Left lung (tissue), 10 donors: ENCODE measurements around the gene IL1R2. TPM values are rescaled to one million over a fixed set of nuclear protein-coding genes. Genes with fewer than 3 reads are reported as not detected.
A peak's percentile ranks its signal among the peaks of the same experiment; 100 is the strongest.

Experiments used
- ATAC-seq: fragments of 200-7000 bp; cut with Tn5 transposase; one replicate; pipeline ENCODE4 v1.9.1; 2020; ENCODE audit warnings: moderate library complexity
- DNase-seq, 4 donors: peaks; one replicate each; pipeline ENCODE4 v3.0.0-alpha.2; 2013 to 2020
- H3K27ac ChIP-seq, 2 donors: fragments of 200-600 bp; sonication (generic) in 1 of 2; one replicate each; pipeline versions ENCODE4 v1.5.0 to v1.8.0; 2020 to 2021
- H3K27me3 ChIP-seq, 2 donors: fragments of 200-600 bp; sonication (generic) in 1 of 2; one replicate each; pipeline versions ENCODE4 v1.5.0 to v1.8.0; 2020 to 2021
- H3K36me3 ChIP-seq, 2 donors: fragments of 200-600 bp; sonication (generic) in 1 of 2; one replicate each; pipeline versions ENCODE4 v1.5.0 to v1.8.0; 2020 to 2021
- H3K4me1 ChIP-seq, 2 donors: fragments of 200-600 bp; one replicate each; pipeline ENCODE4 v1.8.0; 2021
- H3K4me3 ChIP-seq, 2 donors: fragments of 200-600 bp; sonication (generic) in 1 of 2; one replicate each; pipeline versions ENCODE4 v1.5.0 to v1.8.0; 2020 to 2021; ENCODE audit warnings: mild to moderate bottlenecking in 1 of 2
- H3K9me3 ChIP-seq, 2 donors: fragments of 200-600 bp; sonication (generic) in 1 of 2; one replicate each; pipeline versions ENCODE4 v1.5.0 to v1.8.0; 2020 to 2021
- intact Hi-C, 2 donors: fragments of 100-400 bp; cut with DNase I; formaldehyde crosslinking; loops; one replicate each; pipeline versions ENCODE4 v1.11.2 to v1.14.2; 2022
- polyA plus RNA-seq, 6 donors: library from polyadenylated mRNA; unstranded; fragments of 120-200 nt; gene quantifications; one replicate each; pipeline ENCODE4 v1.2.1, GENCODE V29; 2013; ENCODE audit not compliant: insufficient read length in 6 of 6
- total RNA-seq, 2 donors: library from RNA; stranded (reverse); fragmentation: NEBNext Ultra II Directional; extraction: Animal tissue kit (Norgen Biotek cat#: 25700); gene quantifications; one replicate each; pipeline ENCODE4 v1.2.1, GENCODE V29; 2021
- TF ChIP-seq, protein P1 (sequence below), 2 donors: fragments of 200-600 bp; sonication (generic) in 1 of 2; IDR thresholded peaks; one replicate each; pipeline versions ENCODE4 v1.5.0 to v1.8.0; 2021; ENCODE audit warnings: antibody characterized with exemption in 2 of 2
- donor health status: DM: no; HTN: yes; CAD: no.
- donor health status: DM: no; HTN: no; CAD: no.

Gene IL1R2
- total and polyA plus RNA-seq, 8 donors: 0.52 to 195 (median 0.80) TPM

DNA sequence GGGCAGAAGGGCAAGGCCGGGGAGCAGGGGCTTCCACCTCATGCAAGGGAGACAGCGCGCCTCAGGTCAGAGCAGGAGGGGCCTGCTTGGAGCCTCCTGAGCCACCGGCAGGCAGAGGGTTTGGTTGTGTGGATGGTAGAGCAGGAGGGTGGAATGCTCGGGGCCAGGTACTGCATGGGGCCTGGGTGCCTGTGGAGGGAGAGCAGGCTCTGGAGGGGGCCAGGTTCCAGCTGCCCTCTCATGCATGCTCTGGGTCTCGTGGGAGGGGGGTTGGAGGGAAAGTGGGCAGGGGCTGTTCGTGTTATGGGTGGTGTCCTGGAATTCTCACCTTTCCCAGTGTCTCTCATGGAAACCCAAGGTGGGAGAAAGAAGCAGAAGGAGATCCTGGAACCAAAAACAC is 3.2 kb upstream of the IL1R2 start:
- Histone ChIP-seq H3K4me1 (peaks cover 0 to 31% of the 10 kb centered on the region in 2 donors), H3K36me3 (no peaks in the 10 kb centered on the region), H3K27ac (peak overlapping the region in 1 of 2 donors; percentile 78), H3K4me3 (no peak overlapping the region), H3K27me3 (no peaks in the 10 kb centered on the region), H3K9me3 (no peaks in the 10 kb centered on the region)
- intact Hi-C loops: no loop called here
- ATAC-seq (no peak), DNase-seq (no peak)
- TF ChIP-seq, protein P1, sequence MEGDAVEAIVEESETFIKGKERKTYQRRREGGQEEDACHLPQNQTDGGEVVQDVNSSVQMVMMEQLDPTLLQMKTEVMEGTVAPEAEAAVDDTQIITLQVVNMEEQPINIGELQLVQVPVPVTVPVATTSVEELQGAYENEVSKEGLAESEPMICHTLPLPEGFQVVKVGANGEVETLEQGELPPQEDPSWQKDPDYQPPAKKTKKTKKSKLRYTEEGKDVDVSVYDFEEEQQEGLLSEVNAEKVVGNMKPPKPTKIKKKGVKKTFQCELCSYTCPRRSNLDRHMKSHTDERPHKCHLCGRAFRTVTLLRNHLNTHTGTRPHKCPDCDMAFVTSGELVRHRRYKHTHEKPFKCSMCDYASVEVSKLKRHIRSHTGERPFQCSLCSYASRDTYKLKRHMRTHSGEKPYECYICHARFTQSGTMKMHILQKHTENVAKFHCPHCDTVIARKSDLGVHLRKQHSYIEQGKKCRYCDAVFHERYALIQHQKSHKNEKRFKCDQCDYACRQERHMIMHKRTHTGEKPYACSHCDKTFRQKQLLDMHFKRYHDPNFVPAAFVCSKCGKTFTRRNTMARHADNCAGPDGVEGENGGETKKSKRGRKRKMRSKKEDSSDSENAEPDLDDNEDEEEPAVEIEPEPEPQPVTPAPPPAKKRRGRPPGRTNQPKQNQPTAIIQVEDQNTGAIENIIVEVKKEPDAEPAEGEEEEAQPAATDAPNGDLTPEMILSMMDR (IDR thresholded peaks at IDR 0.05): no peak

DNA sequence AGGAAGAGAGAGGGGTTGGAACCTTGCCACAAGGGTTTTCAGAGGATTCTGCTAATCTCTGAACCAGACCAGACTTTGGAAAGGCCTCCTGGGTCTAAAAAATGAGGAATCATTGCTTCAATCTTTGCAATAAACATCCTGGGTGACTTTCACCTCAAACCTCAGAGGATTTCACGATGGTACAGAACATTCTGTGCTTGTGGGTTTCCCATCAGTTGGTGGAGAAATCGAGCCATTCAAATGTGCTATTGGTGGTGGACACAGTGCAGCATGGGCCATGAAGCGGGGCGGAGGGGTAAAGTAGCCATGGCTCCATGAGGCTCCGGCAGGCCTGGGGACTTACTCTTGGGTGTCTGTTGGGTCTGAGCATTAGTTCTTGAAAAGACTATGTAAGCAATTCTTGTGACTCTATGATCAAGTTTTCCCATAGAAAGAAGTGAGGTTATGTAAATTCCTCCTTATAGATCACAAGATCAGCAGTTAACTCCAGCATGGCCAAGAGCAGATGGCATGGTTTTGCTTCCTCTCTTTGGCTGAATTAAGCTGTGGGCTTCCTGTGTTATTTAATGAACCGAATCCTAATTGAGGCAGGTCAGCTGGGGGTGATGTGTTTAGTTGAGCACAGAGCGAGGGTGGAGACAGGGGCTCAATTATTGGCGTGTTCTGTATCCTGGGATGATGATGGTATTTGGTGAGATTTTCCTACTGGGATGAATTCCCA is 1.9 kb upstream of the IL1R2 start:
- no peaks in the 10 kb centered on the region for H3K9me3 ChIP-seq
- intact Hi-C loops: no loop called here
- TF ChIP-seq, protein P1 (IDR thresholded peaks at IDR 0.05): no peak
- H3K4me1 ChIP-seq: peaks cover 0 to 31% of the 10 kb centered on the region in 2 donors
- H3K36me3 ChIP-seq: no peaks in the 10 kb centered on the region
- peak overlapping the region in 1 of 2 donors; percentile 78 for H3K27ac ChIP-seq
- no peak overlapping the region for H3K4me3 ChIP-seq
- H3K27me3 ChIP-seq: no peaks in the 10 kb centered on the region
- DNase-seq (no peak), ATAC-seq (no peak)

- intact Hi-C loops: no loop called here
Measured at GRCh38 chr2:101993772-101994171, 2.0 kb downstream of the IL1R2 start.

GRCh38 chr2:101995019-101995418 is 3.3 kb downstream of the IL1R2 start:
- DNase-seq: no peak
- Histone ChIP-seq H3K9me3 (no peaks in the 10 kb centered on the region), H3K27ac (peak overlapping the region in 1 of 2 donors; percentile 78), H3K36me3 (peaks cover 0 to 42% of the 10 kb centered on the region in 2 donors), H3K4me3 (peak overlapping the region in 1 of 2 donors; percentile 52), H3K4me1 (peaks cover 0 to 33% of the 10 kb centered on the region in 2 donors), H3K27me3 (no peaks in the 10 kb centered on the region)
- TF ChIP-seq, protein P1 (IDR thresholded peaks at IDR 0.05): no peak
- intact Hi-C loops: no loop called here
- ATAC-seq: no peak

More at GRCh38 chr2:101993772-101994171, 2.0 kb downstream of the IL1R2 start:
- TF ChIP-seq, protein P1 (IDR thresholded peaks at IDR 0.05): no peak
- Histone ChIP-seq H3K27me3 (no peaks in the 10 kb centered on the region), H3K9me3 (no peaks in the 10 kb centered on the region), H3K27ac (peak overlapping the region in 1 of 2 donors; percentile 78), H3K4me3 (peak overlapping the region in 1 of 2 donors; percentile 52), H3K36me3 (peaks cover 0 to 33% of the 10 kb centered on the region in 2 donors), H3K4me1 (peaks cover 0 to 45% of the 10 kb centered on the region in 2 donors)
- DNase-seq (no peak), ATAC-seq (no peak)

- peak overlapping the region in 1 of 2 donors; percentile 52 for H3K4me3 ChIP-seq
- DNase-seq: no peak
- peaks cover 0 to 25% of the 10 kb centered on the region in 2 donors for H3K4me1 ChIP-seq
- H3K27me3 ChIP-seq: no peaks in the 10 kb centered on the region
- TF ChIP-seq, protein P1 (IDR thresholded peaks at IDR 0.05): no peak
- no peak for ATAC-seq
- no peaks in the 10 kb centered on the region for H3K9me3 ChIP-seq
- peak overlapping the region in 1 of 2 donors; percentile 39 for H3K27ac ChIP-seq
- intact Hi-C loops: no loop called here
- H3K36me3 ChIP-seq: peaks cover 0 to 50% of the 10 kb centered on the region in 2 donors
Measured at GRCh38 chr2:101995804-101996203, 4.0 kb downstream of the IL1R2 start.
